Measurements from ENCODE around the gene NCOA1.

DNA sequence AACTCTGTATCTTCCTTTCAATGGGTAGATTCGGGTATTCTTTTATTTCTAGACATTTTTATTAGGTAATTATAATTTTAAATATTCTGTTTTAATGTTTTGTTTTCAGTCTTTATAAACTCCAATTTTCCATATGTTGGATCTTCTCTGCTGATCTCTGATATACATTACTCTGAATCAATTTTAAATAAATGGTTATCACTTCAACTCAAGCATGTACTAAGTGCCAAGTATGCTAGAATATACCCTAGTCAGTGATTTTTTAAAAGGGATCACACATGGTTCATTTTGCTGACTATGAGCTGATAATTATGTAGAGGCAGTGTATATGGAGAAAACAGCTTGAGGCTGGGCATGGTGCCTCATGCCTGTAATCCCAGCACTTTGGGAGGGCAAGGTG, 41.7 kb upstream of the NCOA1 start:
- TF ChIP-seq, protein P1, sequence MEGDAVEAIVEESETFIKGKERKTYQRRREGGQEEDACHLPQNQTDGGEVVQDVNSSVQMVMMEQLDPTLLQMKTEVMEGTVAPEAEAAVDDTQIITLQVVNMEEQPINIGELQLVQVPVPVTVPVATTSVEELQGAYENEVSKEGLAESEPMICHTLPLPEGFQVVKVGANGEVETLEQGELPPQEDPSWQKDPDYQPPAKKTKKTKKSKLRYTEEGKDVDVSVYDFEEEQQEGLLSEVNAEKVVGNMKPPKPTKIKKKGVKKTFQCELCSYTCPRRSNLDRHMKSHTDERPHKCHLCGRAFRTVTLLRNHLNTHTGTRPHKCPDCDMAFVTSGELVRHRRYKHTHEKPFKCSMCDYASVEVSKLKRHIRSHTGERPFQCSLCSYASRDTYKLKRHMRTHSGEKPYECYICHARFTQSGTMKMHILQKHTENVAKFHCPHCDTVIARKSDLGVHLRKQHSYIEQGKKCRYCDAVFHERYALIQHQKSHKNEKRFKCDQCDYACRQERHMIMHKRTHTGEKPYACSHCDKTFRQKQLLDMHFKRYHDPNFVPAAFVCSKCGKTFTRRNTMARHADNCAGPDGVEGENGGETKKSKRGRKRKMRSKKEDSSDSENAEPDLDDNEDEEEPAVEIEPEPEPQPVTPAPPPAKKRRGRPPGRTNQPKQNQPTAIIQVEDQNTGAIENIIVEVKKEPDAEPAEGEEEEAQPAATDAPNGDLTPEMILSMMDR (conservative IDR thresholded peaks at IDR 0.05; ENCODE audit: low read depth, low read length) = no peak
- TF ChIP-seq POLR2A (IDR thresholded peaks at IDR 0.05; ENCODE audit: low read depth, low read length) (no peak), RAD21 (IDR thresholded peaks at IDR 0.05; ENCODE audit: low read length) (no peak), MXI1 (IDR thresholded peaks at IDR 0.05; ENCODE audit: borderline replicate concordance, low read depth, low read length) (no peak), SMC3 (IDR thresholded peaks at IDR 0.05; ENCODE audit: low read depth, low read length) (no peak), RCOR1 (IDR thresholded peaks at IDR 0.05; ENCODE audit: insufficient replicate concordance, low read length) (no peak), BHLHE40 (IDR thresholded peaks at IDR 0.05; ENCODE audit: low read depth, low read length) (no peak), CHD1 (IDR thresholded peaks at IDR 0.05; ENCODE audit: low read depth, low read length) (no peak), CEBPB (IDR thresholded peaks at IDR 0.05; ENCODE audit: low read depth, low read length) (no peak), MAFK (IDR thresholded peaks at IDR 0.05; ENCODE audit: low read depth, low read length) (no peak)
- TF ChIP-seq, protein P2, sequence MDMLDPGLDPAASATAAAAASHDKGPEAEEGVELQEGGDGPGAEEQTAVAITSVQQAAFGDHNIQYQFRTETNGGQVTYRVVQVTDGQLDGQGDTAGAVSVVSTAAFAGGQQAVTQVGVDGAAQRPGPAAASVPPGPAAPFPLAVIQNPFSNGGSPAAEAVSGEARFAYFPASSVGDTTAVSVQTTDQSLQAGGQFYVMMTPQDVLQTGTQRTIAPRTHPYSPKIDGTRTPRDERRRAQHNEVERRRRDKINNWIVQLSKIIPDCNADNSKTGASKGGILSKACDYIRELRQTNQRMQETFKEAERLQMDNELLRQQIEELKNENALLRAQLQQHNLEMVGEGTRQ (IDR thresholded peaks at IDR 0.05; ENCODE audit: low read depth, low read length) = no peak
- TF ChIP-seq, protein P3, sequence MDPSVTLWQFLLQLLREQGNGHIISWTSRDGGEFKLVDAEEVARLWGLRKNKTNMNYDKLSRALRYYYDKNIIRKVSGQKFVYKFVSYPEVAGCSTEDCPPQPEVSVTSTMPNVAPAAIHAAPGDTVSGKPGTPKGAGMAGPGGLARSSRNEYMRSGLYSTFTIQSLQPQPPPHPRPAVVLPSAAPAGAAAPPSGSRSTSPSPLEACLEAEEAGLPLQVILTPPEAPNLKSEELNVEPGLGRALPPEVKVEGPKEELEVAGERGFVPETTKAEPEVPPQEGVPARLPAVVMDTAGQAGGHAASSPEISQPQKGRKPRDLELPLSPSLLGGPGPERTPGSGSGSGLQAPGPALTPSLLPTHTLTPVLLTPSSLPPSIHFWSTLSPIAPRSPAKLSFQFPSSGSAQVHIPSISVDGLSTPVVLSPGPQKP (IDR thresholded peaks at IDR 0.05; ENCODE audit: borderline replicate concordance, low read depth, low read length) = no peak

All from IMR-90 (cell line).